Lower leg skin (tissue), 3 donors: ENCODE data around the gene NFRKB.

Experiments
- POLR2A ChIP-seq, 2 donors: fragments of 450-650 bp; IDR thresholded peaks; one replicate each; pipeline ENCODE4 v1.6.1; 2016 to 2017; ENCODE audit warnings: antibody characterized with exemption in 2 of 2, mild to moderate bottlenecking in 1 of 2, moderate library complexity in 1 of 2
- TF ChIP-seq, protein P1 (sequence below), 3 donors: fragments of 450-650 bp; IDR thresholded peaks; one replicate each; pipeline ENCODE4 v1.5.1; 2016; ENCODE audit warnings: antibody characterized with exemption in 3 of 3, mild to moderate bottlenecking in 3 of 3, moderate library complexity in 2 of 3

DNA sequence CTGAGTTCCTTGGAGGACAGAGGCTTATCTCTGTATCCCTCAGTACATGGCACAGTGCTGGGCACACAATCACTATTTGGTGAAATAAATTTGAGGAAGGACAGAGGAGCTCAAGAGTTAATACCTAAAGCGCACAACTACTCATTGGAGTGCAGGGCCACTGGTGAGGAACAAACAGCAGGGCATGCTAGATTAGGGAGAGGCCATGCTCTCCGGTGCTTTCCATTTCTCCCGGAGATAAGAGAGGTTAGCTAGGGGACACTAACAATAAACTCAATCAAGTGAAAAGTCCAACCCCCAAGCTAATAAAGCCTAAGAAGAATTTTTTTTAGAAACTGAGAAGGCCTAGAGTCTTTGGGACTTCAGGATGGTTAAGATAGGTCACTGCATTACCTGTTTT lies 29.1 kb downstream of the NFRKB start:
- TF ChIP-seq, protein P1, sequence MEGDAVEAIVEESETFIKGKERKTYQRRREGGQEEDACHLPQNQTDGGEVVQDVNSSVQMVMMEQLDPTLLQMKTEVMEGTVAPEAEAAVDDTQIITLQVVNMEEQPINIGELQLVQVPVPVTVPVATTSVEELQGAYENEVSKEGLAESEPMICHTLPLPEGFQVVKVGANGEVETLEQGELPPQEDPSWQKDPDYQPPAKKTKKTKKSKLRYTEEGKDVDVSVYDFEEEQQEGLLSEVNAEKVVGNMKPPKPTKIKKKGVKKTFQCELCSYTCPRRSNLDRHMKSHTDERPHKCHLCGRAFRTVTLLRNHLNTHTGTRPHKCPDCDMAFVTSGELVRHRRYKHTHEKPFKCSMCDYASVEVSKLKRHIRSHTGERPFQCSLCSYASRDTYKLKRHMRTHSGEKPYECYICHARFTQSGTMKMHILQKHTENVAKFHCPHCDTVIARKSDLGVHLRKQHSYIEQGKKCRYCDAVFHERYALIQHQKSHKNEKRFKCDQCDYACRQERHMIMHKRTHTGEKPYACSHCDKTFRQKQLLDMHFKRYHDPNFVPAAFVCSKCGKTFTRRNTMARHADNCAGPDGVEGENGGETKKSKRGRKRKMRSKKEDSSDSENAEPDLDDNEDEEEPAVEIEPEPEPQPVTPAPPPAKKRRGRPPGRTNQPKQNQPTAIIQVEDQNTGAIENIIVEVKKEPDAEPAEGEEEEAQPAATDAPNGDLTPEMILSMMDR (IDR thresholded peaks at IDR 0.05) = no peak
- TF ChIP-seq POLR2A (IDR thresholded peaks at IDR 0.05) = no peak
